Subcutaneous adipose tissue (tissue), 4 donors: ENCODE measurements around the gene PRM2. TPM values are rescaled to one million over a fixed set of nuclear protein-coding genes. Genes with fewer than 3 reads are reported as not detected.

Experiments
- CTCF ChIP-seq: fragments of 450-650 bp; IDR thresholded peaks from one replicate; pipeline ENCODE4 v1.5.1; 2016; ENCODE audit warnings: low read depth, mild to moderate bottlenecking, control low read depth, antibody characterized with exemption, moderate library complexity
- total RNA-seq, 4 donors: library from RNA; depleted of rRNA; stranded (reverse); fragments of >200 nt; gene quantifications; one replicate each; pipeline ENCODE4 v1.1.0, GENCODE V29; 2016

PRM2 gene
- total RNA-seq, 4 donors from 2014 or later, result not detected

GRCh38 chr16:11312718-11313492, 36.6 kb upstream of the PRM2 start:
- TF ChIP-seq CTCF, result no peak

GRCh38 chr16:11310997-11311561, 34.8 kb upstream of the PRM2 start:
- no peak for TF ChIP-seq CTCF

GRCh38 chr16:11310634-11310977, 34.3 kb upstream of the PRM2 start:
- no peak for TF ChIP-seq CTCF

- no peak for TF ChIP-seq CTCF
These were observed 33.8 kb upstream of the PRM2 start for GRCh38 chr16:11309895-11310633.

- TF ChIP-seq CTCF, result no peak
These were observed 32.4 kb upstream of the PRM2 start for GRCh38 chr16:11308493-11309283.

- no peak for TF ChIP-seq CTCF
These were observed 31.6 kb upstream of the PRM2 start for GRCh38 chr16:11307639-11308492.
